Measurements from ENCODE around the gene NFATC2.

- TF ChIP-seq, protein P1, sequence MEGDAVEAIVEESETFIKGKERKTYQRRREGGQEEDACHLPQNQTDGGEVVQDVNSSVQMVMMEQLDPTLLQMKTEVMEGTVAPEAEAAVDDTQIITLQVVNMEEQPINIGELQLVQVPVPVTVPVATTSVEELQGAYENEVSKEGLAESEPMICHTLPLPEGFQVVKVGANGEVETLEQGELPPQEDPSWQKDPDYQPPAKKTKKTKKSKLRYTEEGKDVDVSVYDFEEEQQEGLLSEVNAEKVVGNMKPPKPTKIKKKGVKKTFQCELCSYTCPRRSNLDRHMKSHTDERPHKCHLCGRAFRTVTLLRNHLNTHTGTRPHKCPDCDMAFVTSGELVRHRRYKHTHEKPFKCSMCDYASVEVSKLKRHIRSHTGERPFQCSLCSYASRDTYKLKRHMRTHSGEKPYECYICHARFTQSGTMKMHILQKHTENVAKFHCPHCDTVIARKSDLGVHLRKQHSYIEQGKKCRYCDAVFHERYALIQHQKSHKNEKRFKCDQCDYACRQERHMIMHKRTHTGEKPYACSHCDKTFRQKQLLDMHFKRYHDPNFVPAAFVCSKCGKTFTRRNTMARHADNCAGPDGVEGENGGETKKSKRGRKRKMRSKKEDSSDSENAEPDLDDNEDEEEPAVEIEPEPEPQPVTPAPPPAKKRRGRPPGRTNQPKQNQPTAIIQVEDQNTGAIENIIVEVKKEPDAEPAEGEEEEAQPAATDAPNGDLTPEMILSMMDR (IDR thresholded peaks at IDR 0.05), result no peak
- TF ChIP-seq POLR2A (IDR thresholded peaks at IDR 0.05), result no peak
Measured at GRCh38 chr20:51463560-51463959, 79.0 kb downstream of the NFATC2 start.
